ENCODE measurements around the gene KL.

- TF ChIP-seq, protein P1, sequence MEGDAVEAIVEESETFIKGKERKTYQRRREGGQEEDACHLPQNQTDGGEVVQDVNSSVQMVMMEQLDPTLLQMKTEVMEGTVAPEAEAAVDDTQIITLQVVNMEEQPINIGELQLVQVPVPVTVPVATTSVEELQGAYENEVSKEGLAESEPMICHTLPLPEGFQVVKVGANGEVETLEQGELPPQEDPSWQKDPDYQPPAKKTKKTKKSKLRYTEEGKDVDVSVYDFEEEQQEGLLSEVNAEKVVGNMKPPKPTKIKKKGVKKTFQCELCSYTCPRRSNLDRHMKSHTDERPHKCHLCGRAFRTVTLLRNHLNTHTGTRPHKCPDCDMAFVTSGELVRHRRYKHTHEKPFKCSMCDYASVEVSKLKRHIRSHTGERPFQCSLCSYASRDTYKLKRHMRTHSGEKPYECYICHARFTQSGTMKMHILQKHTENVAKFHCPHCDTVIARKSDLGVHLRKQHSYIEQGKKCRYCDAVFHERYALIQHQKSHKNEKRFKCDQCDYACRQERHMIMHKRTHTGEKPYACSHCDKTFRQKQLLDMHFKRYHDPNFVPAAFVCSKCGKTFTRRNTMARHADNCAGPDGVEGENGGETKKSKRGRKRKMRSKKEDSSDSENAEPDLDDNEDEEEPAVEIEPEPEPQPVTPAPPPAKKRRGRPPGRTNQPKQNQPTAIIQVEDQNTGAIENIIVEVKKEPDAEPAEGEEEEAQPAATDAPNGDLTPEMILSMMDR (conservative IDR thresholded peaks at IDR 0.05; ENCODE audit: low read depth, low read length) = no peak
- TF ChIP-seq EZH2 (IDR thresholded peaks at IDR 0.05; ENCODE audit: borderline replicate concordance, low read depth, low read length, poor library complexity, severe bottlenecking) = no peak
Observed at GRCh38 chr13:33033986-33034385, 17.8 kb downstream of the KL start.

All from A673 (cell line).